ENCODE measurements around the gene CNOT2. TPM values are rescaled to one million over a fixed set of nuclear protein-coding genes. Genes with fewer than 3 reads are reported as not detected.

The CNOT2 gene
- total RNA-seq, 6 experiments from 2014 or later, result 45.0 to 54.2 (median 49.5) TPM

DNA sequence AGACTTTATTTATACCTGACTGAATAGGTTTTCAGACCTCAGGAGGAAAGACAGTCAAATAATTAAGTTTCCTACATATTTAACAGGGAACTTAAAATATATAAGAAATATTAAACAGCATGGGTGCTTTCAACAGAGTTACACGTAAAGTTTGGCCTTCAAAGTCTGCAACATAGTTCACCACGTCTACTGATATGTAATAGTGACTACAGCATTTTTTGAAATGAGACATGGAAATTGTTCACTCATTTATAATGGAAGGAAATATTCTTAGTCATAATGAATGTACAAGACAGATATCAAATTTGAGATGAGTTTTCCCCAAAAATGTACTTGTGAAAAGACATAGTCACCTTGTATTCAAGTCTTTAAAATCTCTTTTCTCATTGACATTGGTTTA lies 66.1 kb downstream of the CNOT2 start:
- TF ChIP-seq, protein P1, sequence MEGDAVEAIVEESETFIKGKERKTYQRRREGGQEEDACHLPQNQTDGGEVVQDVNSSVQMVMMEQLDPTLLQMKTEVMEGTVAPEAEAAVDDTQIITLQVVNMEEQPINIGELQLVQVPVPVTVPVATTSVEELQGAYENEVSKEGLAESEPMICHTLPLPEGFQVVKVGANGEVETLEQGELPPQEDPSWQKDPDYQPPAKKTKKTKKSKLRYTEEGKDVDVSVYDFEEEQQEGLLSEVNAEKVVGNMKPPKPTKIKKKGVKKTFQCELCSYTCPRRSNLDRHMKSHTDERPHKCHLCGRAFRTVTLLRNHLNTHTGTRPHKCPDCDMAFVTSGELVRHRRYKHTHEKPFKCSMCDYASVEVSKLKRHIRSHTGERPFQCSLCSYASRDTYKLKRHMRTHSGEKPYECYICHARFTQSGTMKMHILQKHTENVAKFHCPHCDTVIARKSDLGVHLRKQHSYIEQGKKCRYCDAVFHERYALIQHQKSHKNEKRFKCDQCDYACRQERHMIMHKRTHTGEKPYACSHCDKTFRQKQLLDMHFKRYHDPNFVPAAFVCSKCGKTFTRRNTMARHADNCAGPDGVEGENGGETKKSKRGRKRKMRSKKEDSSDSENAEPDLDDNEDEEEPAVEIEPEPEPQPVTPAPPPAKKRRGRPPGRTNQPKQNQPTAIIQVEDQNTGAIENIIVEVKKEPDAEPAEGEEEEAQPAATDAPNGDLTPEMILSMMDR (IDR thresholded peaks at IDR 0.05), result no peak
- no peak for DNase-seq
- H3K9me3 Mint-ChIP-seq, result no peaks in the 10 kb centered on the region; the same call in 1 of the 2 replicates
- no peak overlapping the region for H3K27ac Mint-ChIP-seq
- H3K36me3 Mint-ChIP-seq (ENCODE audit: low read depth), result peaks cover 21% of the 10 kb centered on the region
- H3K4me3 Mint-ChIP-seq, result no peak overlapping the region
- H3K4me1 Mint-ChIP-seq (ENCODE audit: low read depth), result peaks cover 10% of the 10 kb centered on the region; the same call in 1 of the 2 replicates
- H3K27me3 Mint-ChIP-seq (ENCODE audit: insufficient read depth), result no peaks in the 10 kb centered on the region; the same call in 1 of the 2 replicates

DNA sequence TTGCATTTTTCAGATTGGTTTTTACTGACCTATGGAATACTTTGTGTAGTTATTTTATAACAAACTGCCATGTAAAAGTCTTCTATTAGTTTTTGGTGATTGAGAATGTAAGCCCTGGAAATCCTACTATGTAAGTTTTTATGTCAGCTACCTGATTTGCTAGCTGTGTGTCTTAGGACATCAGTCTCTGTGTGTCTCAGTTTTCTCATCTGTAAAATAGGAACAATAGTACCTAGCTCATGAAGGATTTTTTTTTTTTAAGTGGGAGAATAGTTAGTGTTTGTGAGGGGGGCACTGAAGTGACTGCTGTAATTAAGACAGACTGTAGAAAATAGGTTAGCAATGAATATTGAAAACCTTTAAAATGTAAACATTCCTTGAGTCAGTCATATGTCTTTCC lies 70.9 kb downstream of the CNOT2 start:
- Mint-ChIP-seq H3K4me1 (ENCODE audit: low read depth) (no peaks in the 10 kb centered on the region), H3K9me3 (no peaks in the 10 kb centered on the region), H3K27ac (no peak overlapping the region), H3K36me3 (ENCODE audit: low read depth) (peaks cover 6% of the 10 kb centered on the region), H3K4me3 (no peak overlapping the region), H3K27me3 (ENCODE audit: insufficient read depth) (no peaks in the 10 kb centered on the region)
- DNase-seq, result no peak
- TF ChIP-seq, protein P1 (IDR thresholded peaks at IDR 0.05), result no peak

DNA sequence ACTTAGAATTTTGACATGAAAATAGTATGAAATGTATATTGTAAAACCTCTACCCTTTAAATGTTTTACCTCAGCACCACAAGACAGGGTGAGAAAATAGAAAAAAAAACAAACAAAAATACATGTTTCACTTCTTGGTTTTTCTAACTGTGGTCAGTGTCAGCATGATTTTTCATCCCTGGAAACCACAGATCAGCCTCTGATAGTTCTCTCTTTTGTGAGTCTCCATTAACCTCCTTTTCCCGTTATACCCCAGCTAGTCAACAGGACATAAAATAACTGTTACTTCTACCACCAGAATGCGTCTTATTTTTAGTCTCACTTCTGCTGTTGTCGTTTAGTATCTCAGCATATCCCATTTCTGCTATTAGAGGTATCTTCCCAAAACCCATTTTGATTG lies 74.5 kb downstream of the CNOT2 start:
- Mint-ChIP-seq H3K9me3 (no peaks in the 10 kb centered on the region), H3K36me3 (ENCODE audit: low read depth) (peaks cover 6% of the 10 kb centered on the region), H3K27ac (no peak overlapping the region), H3K4me3 (no peak overlapping the region), H3K27me3 (ENCODE audit: insufficient read depth) (no peaks in the 10 kb centered on the region), H3K4me1 (ENCODE audit: low read depth) (no peaks in the 10 kb centered on the region)
- TF ChIP-seq, protein P1 (IDR thresholded peaks at IDR 0.05), result no peak
- DNase-seq, result no peak

DNA sequence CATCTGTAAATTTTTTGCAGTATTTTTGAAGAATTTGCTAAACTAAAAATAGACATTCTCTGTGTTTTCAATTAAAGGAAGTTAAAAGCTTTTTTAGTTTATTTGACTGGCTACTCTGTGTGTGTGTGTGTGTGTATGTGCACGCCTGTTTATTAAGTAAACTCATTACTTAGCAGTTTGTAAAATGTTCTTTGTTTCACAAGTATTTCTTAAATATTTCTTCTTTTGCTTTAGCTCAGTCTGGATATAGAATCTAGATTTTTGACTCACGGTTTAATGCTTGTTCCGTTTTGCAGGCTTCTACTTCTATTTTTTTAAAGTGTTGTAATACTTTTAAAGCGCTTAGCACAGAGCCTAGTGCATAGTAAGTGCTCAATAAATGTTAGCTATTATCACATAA lies 76.4 kb downstream of the CNOT2 start:
- TF ChIP-seq, protein P1 (IDR thresholded peaks at IDR 0.05), result no peak
- Mint-ChIP-seq H3K27ac (no peak overlapping the region), H3K4me1 (ENCODE audit: low read depth) (no peaks in the 10 kb centered on the region), H3K36me3 (ENCODE audit: low read depth) (peaks cover 10% of the 10 kb centered on the region; the same call in 1 of the 2 replicates), H3K4me3 (no peak overlapping the region), H3K27me3 (ENCODE audit: insufficient read depth) (no peaks in the 10 kb centered on the region), H3K9me3 (no peaks in the 10 kb centered on the region)
- DNase-seq, result no peak

DNA sequence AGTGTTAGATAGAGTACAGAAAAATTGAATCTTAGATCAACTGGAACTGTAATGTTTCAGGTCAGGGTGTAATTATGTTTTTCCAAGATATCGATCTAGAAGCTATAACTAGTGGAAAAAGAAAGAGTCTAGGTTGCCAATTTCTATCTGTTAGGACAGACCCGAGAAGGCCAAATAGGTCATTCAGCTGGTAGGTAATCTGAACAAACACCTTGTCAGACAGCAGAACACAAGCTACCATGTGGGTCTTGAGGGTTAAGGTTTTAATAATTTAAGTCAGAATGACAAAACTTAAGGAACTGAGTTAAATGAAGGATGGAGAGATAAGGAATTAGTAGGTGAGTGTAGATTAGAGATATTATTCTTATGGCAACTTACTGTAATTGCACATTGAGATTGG lies 78.0 kb downstream of the CNOT2 start:
- Mint-ChIP-seq H3K9me3 (no peaks in the 10 kb centered on the region), H3K27ac (no peak overlapping the region), H3K4me3 (no peak overlapping the region), H3K27me3 (ENCODE audit: insufficient read depth) (no peaks in the 10 kb centered on the region), H3K36me3 (ENCODE audit: low read depth) (peaks cover 16% of the 10 kb centered on the region; the same call in 1 of the 2 replicates), H3K4me1 (ENCODE audit: low read depth) (no peaks in the 10 kb centered on the region)
- TF ChIP-seq, protein P1 (IDR thresholded peaks at IDR 0.05), result no peak
- DNase-seq, result no peak

DNA sequence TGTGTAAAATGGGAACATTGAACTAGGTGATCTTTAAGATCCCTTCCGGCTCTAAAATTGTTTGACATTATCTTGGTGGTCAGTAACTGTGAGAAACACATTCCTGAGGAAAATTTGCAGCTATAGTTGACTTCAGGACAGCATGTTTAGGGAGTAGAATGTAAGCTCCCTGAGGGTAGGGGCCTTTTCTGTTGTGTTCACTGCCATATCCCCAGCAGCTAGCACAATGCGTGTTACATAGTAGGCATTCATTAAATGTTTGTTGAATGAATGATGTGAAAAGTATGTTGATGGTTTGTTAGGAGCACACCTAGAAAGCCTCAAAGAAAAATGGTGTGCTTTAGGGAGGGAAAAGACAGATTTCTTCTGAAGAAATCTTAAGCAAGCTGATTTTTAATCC lies 84.3 kb downstream of the CNOT2 start:
- Mint-ChIP-seq H3K4me3 (no peak overlapping the region), H3K36me3 (ENCODE audit: low read depth) (peaks cover 29% of the 10 kb centered on the region), H3K9me3 (no peaks in the 10 kb centered on the region), H3K4me1 (ENCODE audit: low read depth) (peaks cover 11% of the 10 kb centered on the region; the same call in 1 of the 2 replicates), H3K27me3 (ENCODE audit: insufficient read depth) (no peaks in the 10 kb centered on the region), H3K27ac (no peak overlapping the region)
- TF ChIP-seq, protein P1 (IDR thresholded peaks at IDR 0.05), result no peak
- DNase-seq, result no peak

All from HFFc6 (cell line).